Non-pigmented ciliary epithelial cell (primary cell): ENCODE data around the gene CTSL.
"Not testable (repeated sequence)": the region's sequence is repeated elsewhere in the genome, so short reads cannot be mapped to it uniquely, and the experiment has no call there.

ENCODE experiments used
- DNase-seq: peaks from one replicate; pipeline ENCODE4 v3.0.0-alpha.2; 2010; ENCODE audit warnings: low read depth

CTSL gene

DNA sequence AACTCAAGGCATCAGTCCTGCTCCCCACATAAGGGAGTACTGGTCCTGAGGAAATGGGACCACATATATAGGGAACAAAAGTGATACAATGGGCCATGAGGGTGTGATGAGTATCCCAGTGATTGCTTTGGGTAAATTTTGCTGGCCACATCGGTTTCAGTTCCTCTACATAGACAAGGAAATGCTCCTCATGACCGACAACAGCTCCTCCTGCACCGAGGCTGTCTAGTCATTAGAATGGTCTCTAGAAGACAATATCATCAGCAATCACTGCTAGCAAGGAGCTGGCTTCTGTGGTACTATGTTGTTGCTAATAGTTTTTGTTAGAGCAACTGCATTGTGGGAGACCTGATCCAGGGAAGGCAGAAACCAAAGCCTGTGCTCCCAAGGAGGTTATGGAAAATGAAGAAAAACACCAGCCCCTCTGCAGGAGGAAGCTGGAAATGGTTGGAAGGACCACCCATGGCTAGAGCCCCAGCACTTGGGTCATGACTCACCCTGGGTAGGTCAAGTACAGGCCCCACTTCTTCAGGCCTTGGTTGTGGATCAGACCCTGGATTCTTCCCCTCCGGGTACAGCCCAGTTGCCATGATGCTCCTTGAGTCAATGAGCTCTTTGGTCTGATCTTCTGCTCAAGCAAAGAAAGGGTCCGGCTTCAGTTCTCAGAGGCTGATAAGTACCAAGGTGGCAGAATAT is 3.4 kb upstream of the CTSL start:
- no peak for DNase-seq

DNA sequence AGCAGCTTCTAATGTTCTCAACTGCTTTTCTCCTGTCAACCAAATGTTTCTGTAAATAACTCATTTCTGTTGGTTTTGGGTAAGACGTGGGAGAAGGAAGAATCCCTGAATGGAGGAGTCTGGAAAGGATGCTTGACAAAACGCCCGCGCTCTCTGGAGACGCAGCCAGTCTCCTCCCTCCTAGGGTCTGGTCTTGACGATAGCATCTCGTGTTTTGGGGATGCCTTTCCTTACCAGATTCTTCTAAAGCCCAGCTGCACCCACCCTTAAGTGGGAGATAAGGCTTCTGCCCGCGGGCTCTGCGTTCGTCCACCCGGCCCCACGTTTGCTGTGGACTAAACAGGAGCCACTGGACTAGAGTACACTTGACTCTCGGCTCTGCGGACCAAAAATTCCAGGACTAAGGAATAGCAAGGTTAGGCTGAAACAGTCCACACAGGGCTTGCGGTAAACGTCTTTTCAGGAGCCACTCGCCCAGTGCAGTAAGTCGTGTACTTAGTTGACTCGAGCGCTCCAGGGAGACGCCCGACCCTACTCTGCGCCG is 491 bp upstream of the CTSL start:
- DNase-seq = no peak

- DNase-seq = no peak
Measured at GRCh38 chr9:87729246-87729645, 3.3 kb downstream of the CTSL start.

DNA sequence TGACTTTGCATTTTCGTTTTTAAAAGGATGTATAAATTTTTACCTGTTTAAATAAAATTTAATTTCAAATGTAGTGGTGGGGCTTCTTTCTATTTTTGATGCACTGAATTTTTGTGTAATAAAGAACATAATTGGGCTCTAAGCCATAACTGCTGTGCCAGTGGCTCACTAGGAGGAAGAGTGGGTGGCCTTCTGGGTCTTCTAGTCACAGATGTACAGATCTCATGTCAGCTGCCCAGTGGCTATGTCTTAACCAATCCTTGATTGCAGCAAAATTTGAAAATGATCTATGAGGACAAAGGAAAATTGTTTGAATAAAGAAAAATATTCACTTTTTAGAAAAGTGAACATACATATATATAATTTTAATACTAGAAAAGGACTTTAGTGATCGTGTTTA is 5.4 kb downstream of the CTSL start:
- no peak for DNase-seq

- DNase-seq = no peak
Measured at GRCh38 chr9:87732344-87732743, 6.4 kb downstream of the CTSL start.

DNA sequence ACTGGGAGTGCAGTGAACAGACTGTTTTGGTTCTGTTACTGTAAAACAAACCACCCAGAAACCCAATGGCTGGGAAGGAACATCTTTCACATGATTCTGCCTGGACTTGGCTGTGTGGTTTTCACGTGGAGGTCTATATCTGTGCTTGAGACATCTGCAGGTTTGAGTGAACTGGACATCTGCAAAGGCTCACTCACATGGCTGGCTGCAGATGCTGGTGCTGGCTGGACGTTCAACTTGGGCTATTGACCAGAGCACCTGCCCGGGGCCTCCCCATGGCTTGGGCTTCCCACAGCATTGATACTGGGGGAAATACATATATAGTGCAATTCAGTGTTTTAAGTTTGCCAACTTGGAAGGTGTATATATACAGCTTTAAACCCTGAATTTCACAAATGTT is 6.8 kb downstream of the CTSL start:
- no peak for DNase-seq

- DNase-seq = no peak
Measured at GRCh38 chr9:87733273-87734052, 7.5 kb downstream of the CTSL start.

DNA sequence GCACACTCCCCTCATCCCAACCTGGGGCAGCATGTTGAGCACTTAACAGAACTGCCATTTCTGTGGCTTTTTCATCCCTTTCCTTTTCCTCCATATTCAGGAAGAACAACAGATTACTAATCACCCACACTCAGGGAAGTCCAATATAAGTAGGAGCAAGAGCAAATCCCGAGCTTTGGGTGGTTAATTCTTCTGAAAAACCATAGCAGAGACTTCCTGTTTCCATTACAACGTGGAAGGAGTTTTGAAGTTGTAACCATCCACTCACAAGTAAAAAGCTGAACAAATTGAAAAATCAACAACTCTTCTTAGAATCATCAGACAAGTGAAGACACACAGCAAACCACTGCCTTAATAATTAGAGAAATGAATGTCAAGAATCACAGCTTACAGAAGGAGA is 8.2 kb downstream of the CTSL start:
- DNase-seq = no peak

- DNase-seq = no peak
Measured at GRCh38 chr9:87739546-87739945, 13.6 kb downstream of the CTSL start.

- DNase-seq = no peak
Measured at GRCh38 chr9:87740209-87740608, 14.3 kb downstream of the CTSL start.

GRCh38 chr9:87741326-87741725 is 15.4 kb downstream of the CTSL start:
- no peak for DNase-seq

- no peak for DNase-seq
Measured at GRCh38 chr9:87741891-87742290, 16.0 kb downstream of the CTSL start.

DNA sequence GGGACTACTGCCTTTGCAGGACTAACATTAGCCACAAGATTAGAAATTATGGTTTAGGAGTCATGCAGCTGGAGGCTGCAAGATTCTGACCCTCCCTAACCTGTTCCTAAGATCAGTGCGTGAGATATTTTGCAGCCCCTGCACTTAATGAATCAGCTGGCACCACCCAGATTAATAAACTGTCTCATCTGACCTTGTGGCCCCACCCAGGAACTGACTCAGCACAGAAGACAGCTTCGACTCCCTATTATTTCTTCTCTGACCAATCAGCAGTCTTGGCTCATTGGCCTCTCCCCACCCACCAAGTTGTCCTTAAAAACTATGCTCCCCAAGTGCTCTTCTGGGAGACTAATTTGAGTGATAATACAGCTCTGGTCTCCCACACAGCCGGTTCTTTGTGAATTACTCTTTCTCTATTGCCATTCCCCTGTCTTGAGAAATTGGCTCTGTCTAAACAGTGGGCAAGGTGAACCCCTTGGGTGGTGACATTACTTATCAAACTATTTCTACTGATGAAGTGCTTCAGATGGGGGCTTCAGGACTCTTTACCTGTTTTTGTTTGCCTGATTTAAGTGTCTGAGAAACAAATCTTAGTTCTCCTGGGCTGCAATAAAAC is 17.0 kb downstream of the CTSL start:
- no peak for DNase-seq

DNA sequence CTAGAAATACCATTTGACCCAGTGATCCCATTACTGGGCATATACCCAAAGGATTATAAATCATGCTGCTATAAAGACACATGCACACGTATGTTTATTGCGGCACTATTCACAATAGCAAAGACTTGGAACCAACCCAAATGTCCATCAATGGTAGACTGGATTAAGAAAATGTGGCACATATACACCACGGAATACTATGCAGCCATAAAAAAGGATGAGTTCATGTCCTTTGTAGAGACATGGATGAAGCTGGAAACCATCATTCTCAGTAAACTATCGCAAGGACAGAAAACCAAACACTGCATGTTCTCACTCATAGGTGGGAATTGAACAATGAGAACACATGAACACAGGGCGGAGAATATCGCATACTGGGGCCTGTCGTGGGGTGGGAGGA is 18.3 kb downstream of the CTSL start:
- DNase-seq = not testable (repeated sequence)

GRCh38 chr9:87746186-87746585 is 20.3 kb downstream of the CTSL start:
- DNase-seq = no peak

GRCh38 chr9:87748881-87749280 is 23.0 kb downstream of the CTSL start:
- no peak for DNase-seq

DNA sequence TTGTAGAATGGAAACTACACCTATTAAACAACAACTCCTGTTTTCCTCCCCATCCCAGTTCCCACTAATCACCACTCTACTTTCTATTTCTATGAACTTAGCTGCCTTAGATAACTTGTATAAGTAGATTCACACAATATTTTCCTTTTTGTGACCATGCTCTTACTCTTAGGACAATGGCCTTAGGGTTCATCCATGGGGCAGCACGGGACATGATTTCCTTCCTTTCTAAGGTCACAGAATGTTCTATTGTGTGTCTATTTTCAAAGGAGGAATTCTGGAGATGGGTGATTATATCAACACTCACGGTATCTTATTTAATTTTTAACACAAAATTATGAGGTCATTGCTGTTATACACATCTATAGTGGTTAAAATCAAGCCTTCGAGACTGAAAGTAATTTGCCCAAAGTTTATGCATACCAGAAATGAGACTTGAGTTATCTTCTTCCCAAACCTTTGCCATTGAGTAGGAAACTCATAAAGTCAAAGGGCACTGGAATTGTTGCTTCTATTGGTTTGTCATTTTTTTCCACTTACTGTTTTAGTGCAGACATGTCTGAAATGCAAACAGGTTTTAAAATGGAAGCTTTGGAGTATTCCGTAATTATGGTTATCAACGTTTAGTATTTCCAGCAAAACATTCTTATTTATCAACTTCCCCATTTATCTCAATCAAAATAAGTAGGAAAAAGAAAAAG is 23.6 kb downstream of the CTSL start:
- no peak for DNase-seq

- DNase-seq = no peak
Measured at GRCh38 chr9:87750726-87751125, 24.8 kb downstream of the CTSL start.

DNA sequence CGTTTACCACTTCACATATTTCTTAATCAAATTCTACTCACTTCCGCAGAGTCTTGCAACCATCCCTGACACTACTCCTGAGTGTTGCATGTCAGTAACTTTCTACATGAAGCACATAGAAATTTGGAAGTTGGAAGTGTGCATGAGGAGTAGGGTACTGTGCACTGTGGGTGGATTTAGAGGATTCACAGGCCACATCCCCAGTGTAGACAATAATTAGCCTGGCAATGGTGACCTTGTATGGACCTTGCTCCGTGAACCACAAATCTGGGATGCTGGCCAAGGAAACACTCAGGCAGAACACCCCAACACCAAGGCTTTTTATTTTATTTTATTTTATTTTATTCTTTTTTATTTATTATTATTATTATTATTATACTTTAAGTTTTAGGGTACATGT is 25.5 kb downstream of the CTSL start:
- DNase-seq = no peak

GRCh38 chr9:87751868-87752267 is 25.9 kb downstream of the CTSL start:
- DNase-seq = no peak

GRCh38 chr9:87753313-87753712 is 27.4 kb downstream of the CTSL start:
- no peak for DNase-seq

- DNase-seq = not testable (repeated sequence)
Measured at GRCh38 chr9:87758330-87758729, 32.4 kb downstream of the CTSL start.
